DND-41 (cell line): ENCODE measurements around the gene PIGS.

Experiments used
- ATAC-seq: fragments of 200-7000 bp; cut with Tn5 transposase; 3 replicates; pipeline ENCODE4 v1.9.1; 2021; ENCODE audit warnings: low read depth; ENCODE audit not compliant: insufficient read depth
- DNase-seq: peaks from one replicate; pipeline ENCODE4 v3.0.0-alpha.2; 2020
- H2AFZ ChIP-seq: 2 replicates; pipeline ENCODE4 v1.6.0; 2012; ENCODE audit warnings: low read depth, low read length
- H3K27ac ChIP-seq: 2 replicates; pipeline ENCODE4 v1.5.1; 2012; ENCODE audit warnings: low read length, inconsistent platforms
- H3K27me3 ChIP-seq: fragments of 200-600 bp; sonication (generic); 2 replicates; pipeline ENCODE4 v1.6.0; 2012; ENCODE audit warnings: low read length, mild to moderate bottlenecking, inconsistent platforms; ENCODE audit not compliant: insufficient read depth, poor library complexity
- H3K36me3 ChIP-seq: 2 replicates; pipeline ENCODE4 v1.5.1; 2012; ENCODE audit warnings: low read length, inconsistent platforms; ENCODE audit not compliant: insufficient read depth
- H3K4me1 ChIP-seq: 2 replicates; pipeline ENCODE4 v1.5.1; 2012; ENCODE audit warnings: mild to moderate bottlenecking, low read length; ENCODE audit not compliant: insufficient read depth
- H3K4me2 ChIP-seq: 2 replicates; pipeline ENCODE4 v1.6.0; 2012; ENCODE audit warnings: mild to moderate bottlenecking, moderate library complexity, low read length, inconsistent platforms; ENCODE audit not compliant: insufficient read depth
- H3K4me3 ChIP-seq, 2 experiments: fragments of 200-600 bp in 1 of 2; shearing (Covaris generic) in 1 of 2; 2 replicates each; pipeline ENCODE4 v1.5.1; 2012 to 2016; ENCODE audit warnings: inconsistent platforms in 2 of 2, low read length in 2 of 2, mild to moderate bottlenecking in 2 of 2, low read depth in 1 of 2, moderate library complexity in 1 of 2
- H3K79me2 ChIP-seq: 2 replicates; pipeline ENCODE4 v1.6.0; 2012; ENCODE audit warnings: low read length, inconsistent platforms; ENCODE audit not compliant: insufficient read depth
- H3K9ac ChIP-seq: 2 replicates; pipeline ENCODE4 v1.6.0; 2012; ENCODE audit warnings: low read depth, mild to moderate bottlenecking, inconsistent platforms, low read length, moderate library complexity
- H3K9me3 ChIP-seq: 2 replicates; pipeline ENCODE4 v1.5.1; 2012; ENCODE audit warnings: low read length, moderate library complexity, mild to moderate bottlenecking, inconsistent platforms; ENCODE audit not compliant: insufficient read depth, severe bottlenecking
- H4K20me1 ChIP-seq: 2 replicates; pipeline ENCODE4 v1.6.0; 2012; ENCODE audit warnings: low read length; ENCODE audit not compliant: insufficient read depth
- CTCF ChIP-seq: IDR thresholded peaks from 2 replicates; pipeline ENCODE4 v1.5.1; 2012; ENCODE audit warnings: borderline replicate concordance, low read length, moderate library complexity, mild to moderate bottlenecking; ENCODE audit not compliant: poor library complexity, severe bottlenecking; ENCODE audit errors: extremely low read depth
- EZH2 ChIP-seq: IDR thresholded peaks from 3 replicates; pipeline ENCODE4 v1.6.1; 2012; ENCODE audit warnings: borderline replicate concordance, low read depth, mild to moderate bottlenecking, moderate library complexity, low read length, inconsistent platforms; ENCODE audit not compliant: severe bottlenecking

PIGS gene

GRCh38 chr17:28509789-28510188 lies 61.5 kb downstream of the PIGS start:
- H3K4me2 ChIP-seq: no peak overlapping the region
- no peaks in the 10 kb centered on the region for H3K79me2 ChIP-seq
- no peak overlapping the region for H3K27ac ChIP-seq
- H3K36me3 ChIP-seq: no peaks in the 10 kb centered on the region
- TF ChIP-seq EZH2: no peak
- TF ChIP-seq CTCF: no peak
- H3K4me1 ChIP-seq: no peaks in the 10 kb centered on the region
- no peaks in the 10 kb centered on the region for H3K9me3 ChIP-seq
- ATAC-seq: no peak
- peaks cover 20% of the 10 kb centered on the region for H3K27me3 ChIP-seq
- DNase-seq: no peak
- H4K20me1 ChIP-seq: no peaks in the 10 kb centered on the region
- no peak overlapping the region for H3K4me3 ChIP-seq
- H2AFZ ChIP-seq: no peak overlapping the region
- H3K9ac ChIP-seq: no peak overlapping the region

DNA sequence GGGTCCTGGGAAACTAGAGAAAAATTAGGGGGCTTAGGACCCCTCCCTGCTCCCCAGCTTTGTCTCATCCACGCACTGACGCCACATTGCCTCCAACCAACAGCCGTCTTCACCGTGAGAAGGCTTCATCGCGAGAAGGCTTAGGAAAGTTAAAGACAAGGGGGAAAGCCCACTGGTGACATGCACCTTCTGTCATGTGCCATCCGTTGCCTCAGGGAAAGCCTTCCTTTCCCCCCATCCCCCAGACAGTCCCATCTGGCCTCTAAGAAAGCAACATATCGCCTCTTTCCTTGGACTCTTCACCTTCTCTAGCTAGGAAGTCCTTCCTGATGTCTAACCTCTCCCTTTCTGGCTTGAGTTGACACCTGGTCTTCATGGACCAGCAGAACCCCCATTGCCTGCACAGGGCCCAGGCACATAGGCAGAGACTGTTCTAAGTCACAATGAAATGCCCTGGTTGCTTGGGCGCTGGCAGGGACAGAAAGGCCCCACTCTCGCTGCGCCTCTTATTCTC lies 63.1 kb downstream of the PIGS start:
- no peak for TF ChIP-seq EZH2
- TF ChIP-seq CTCF: no peak
- Histone ChIP-seq H4K20me1 (no peaks in the 10 kb centered on the region), H3K4me1 (no peaks in the 10 kb centered on the region), H3K4me3 (no peak overlapping the region), H3K36me3 (no peaks in the 10 kb centered on the region), H3K4me2 (no peak overlapping the region), H3K9ac (no peak overlapping the region), H3K9me3 (no peaks in the 10 kb centered on the region), H3K79me2 (no peaks in the 10 kb centered on the region), H2AFZ (no peak overlapping the region), H3K27me3 (peaks cover 19% of the 10 kb centered on the region), H3K27ac (no peak overlapping the region)
- DNase-seq (no peak), ATAC-seq (no peak)

DNA sequence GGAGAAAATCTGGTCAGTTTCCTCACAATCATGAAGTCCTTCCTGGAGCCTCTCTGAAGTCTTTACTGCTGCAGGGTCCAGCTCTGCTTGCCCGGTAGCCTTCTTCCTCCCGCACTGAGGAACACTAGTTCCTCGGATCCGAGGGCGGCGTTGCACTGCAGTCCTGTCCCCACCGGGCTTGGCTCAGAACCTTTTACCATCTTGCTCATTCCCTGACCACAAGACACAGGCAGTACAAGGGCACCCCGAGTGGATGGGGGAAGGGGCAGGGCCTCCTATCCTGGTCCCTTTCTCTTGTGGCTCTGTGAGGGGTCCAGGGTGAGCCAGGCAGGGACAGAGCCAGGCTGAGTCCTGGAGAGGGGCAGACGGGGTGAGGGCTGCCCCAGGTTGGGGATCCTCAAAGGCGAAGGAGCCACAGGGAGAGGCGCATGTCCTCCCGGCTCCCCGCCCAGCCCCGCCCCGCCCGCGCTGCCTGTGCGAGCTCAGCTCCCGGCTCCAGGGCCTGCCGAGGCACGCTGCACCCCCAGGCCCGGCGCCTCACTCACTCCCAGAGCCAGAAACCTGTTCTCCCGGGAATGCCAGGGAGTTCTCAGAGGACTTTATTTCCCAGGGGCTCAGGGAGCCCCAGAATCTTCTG lies 63.6 kb downstream of the PIGS start:
- H2AFZ ChIP-seq: no peak overlapping the region

More for the DNA sequence above, 63.6 kb downstream of the PIGS start:
- Histone ChIP-seq H3K4me1 (no peaks in the 10 kb centered on the region), H4K20me1 (no peaks in the 10 kb centered on the region), H3K27ac (no peak overlapping the region), H3K9ac (no peak overlapping the region), H3K36me3 (no peaks in the 10 kb centered on the region), H3K4me3 (no peak overlapping the region), H3K9me3 (no peaks in the 10 kb centered on the region), H3K79me2 (no peaks in the 10 kb centered on the region), H3K4me2 (no peak overlapping the region), H3K27me3 (peaks cover 19% of the 10 kb centered on the region)
- TF ChIP-seq CTCF (no peak), EZH2 (no peak)
- no peak for DNase-seq
- no peak for ATAC-seq
